H9 (cell line): ENCODE data around the gene KLHDC7B. TPM values are rescaled to one million over a fixed set of nuclear protein-coding genes. Genes with fewer than 3 reads are reported as not detected.

ENCODE experiments used
- DNase-seq: peaks from one replicate; pipeline ENCODE4 v3.0.0-alpha.2; 2017
- H2AFZ ChIP-seq: one replicate; pipeline ENCODE4 v1.6.1; 2013; ENCODE audit warnings: mild to moderate bottlenecking, low read length, control low read depth, moderate library complexity
- H2AK5ac ChIP-seq: 2 replicates; pipeline ENCODE4 v1.6.1; 2013; ENCODE audit warnings: low read length, control low read depth, mixed read lengths; ENCODE audit not compliant: insufficient read length
- H2BK120ac ChIP-seq: one replicate; pipeline ENCODE4 v1.6.1; 2013; ENCODE audit warnings: low read depth, mild to moderate bottlenecking, low read length, control low read depth, inconsistent platforms; ENCODE audit not compliant: poor library complexity, severe bottlenecking
- H2BK12ac ChIP-seq: 2 replicates; pipeline ENCODE4 v1.6.1; 2013; ENCODE audit warnings: low read length, control low read depth, mixed read lengths, low read depth; ENCODE audit not compliant: insufficient read length
- H2BK15ac ChIP-seq: 2 replicates; pipeline ENCODE4 v1.6.1; 2013; ENCODE audit warnings: low read depth, low read length, control low read depth
- H2BK20ac ChIP-seq: one replicate; pipeline ENCODE4 v1.6.1; 2013; ENCODE audit warnings: low read depth, mild to moderate bottlenecking, low read length, control low read depth, inconsistent platforms; ENCODE audit not compliant: poor library complexity, severe bottlenecking
- H2BK5ac ChIP-seq: 2 replicates; pipeline ENCODE4 v1.6.1; 2013; ENCODE audit warnings: low read length, control low read depth, mixed read lengths; ENCODE audit not compliant: insufficient read length
- H3K14ac ChIP-seq: 2 replicates; pipeline ENCODE4 v1.6.1; 2013; ENCODE audit warnings: low read length, control low read depth; ENCODE audit not compliant: insufficient read depth
- H3K18ac ChIP-seq: 2 replicates; pipeline ENCODE4 v1.6.1; 2013; ENCODE audit warnings: low read depth, mild to moderate bottlenecking, mixed read lengths, low read length, control low read depth; ENCODE audit not compliant: insufficient read length
- H3K23ac ChIP-seq: 2 replicates; pipeline ENCODE4 v1.6.1; 2013; ENCODE audit warnings: low read length, control low read depth, mixed read lengths, low read depth; ENCODE audit not compliant: insufficient read length
- H3K23me2 ChIP-seq: 2 replicates; pipeline ENCODE4 v1.6.1; 2013; ENCODE audit warnings: low read depth, mild to moderate bottlenecking, mixed read lengths, low read length, control low read depth; ENCODE audit not compliant: insufficient read length, poor library complexity, severe bottlenecking
- H3K27ac ChIP-seq: 2 replicates; pipeline ENCODE4 v1.5.1; 2013; ENCODE audit warnings: low read length, control low read depth, mixed read lengths, low read depth; ENCODE audit not compliant: insufficient read length
- H3K27me3 ChIP-seq: 2 replicates; pipeline ENCODE4 v1.6.1; 2013; ENCODE audit warnings: low read length, control low read depth, inconsistent platforms; ENCODE audit not compliant: insufficient read depth
- H3K4ac ChIP-seq: 2 replicates; pipeline ENCODE4 v1.6.1; 2013; ENCODE audit warnings: low read depth, mild to moderate bottlenecking, control low read depth, inconsistent platforms, low read length, moderate library complexity
- H3K4me1 ChIP-seq: 2 replicates; pipeline ENCODE4 v1.6.1; 2013; ENCODE audit warnings: low read length, control low read depth, inconsistent platforms; ENCODE audit not compliant: insufficient read depth
- H3K4me2 ChIP-seq: 2 replicates; pipeline ENCODE4 v1.6.1; 2013; ENCODE audit warnings: low read length, control low read depth, mixed read lengths; ENCODE audit not compliant: insufficient read length, insufficient read depth
- H3K56ac ChIP-seq: 2 replicates; pipeline ENCODE4 v1.6.1; 2013; ENCODE audit warnings: low read depth, mild to moderate bottlenecking, mixed read lengths, low read length, control low read depth; ENCODE audit not compliant: insufficient read length
- H3K79me1 ChIP-seq: 2 replicates; pipeline ENCODE4 v1.6.1; 2013; ENCODE audit warnings: low read depth, mild to moderate bottlenecking, moderate library complexity, low read length, control low read depth, inconsistent platforms; ENCODE audit not compliant: insufficient read depth, poor library complexity, severe bottlenecking
- H3K79me2 ChIP-seq: 2 replicates; pipeline ENCODE4 v1.6.1; 2013; ENCODE audit warnings: low read length, control low read depth, inconsistent platforms; ENCODE audit not compliant: insufficient read depth
- H3K9ac ChIP-seq: 2 replicates; pipeline ENCODE4 v1.6.1; 2013; ENCODE audit warnings: low read length, control low read depth, mixed read lengths; ENCODE audit not compliant: insufficient read length; ENCODE audit errors: extremely low read depth
- H3K9me3 ChIP-seq: one replicate; pipeline ENCODE4 v1.6.1; 2013; ENCODE audit warnings: low read depth, low read length, inconsistent platforms; ENCODE audit not compliant: control insufficient read depth
- H3T11ph ChIP-seq: one replicate; pipeline ENCODE4 v1.6.1; 2013; ENCODE audit warnings: mild to moderate bottlenecking, low read length, control low read depth, inconsistent platforms
- H4K20me1 ChIP-seq: one replicate; pipeline ENCODE4 v1.6.1; 2013; ENCODE audit not compliant: control insufficient read depth, insufficient read length, insufficient read depth
- H4K5ac ChIP-seq: 2 replicates; pipeline ENCODE4 v1.6.1; 2013; ENCODE audit warnings: low read depth, mild to moderate bottlenecking, mixed read lengths, low read length, control low read depth; ENCODE audit not compliant: insufficient read length
- H4K8ac ChIP-seq: replicated peaks from 2 replicates; pipeline ENCODE4 v1.6.1; 2013; ENCODE audit warnings: low read length, control low read depth, mixed read lengths, low read depth; ENCODE audit not compliant: insufficient read length
- H4K91ac ChIP-seq: 2 replicates; pipeline ENCODE4 v1.6.1; 2013; ENCODE audit warnings: low read depth, mild to moderate bottlenecking, moderate library complexity, mixed read lengths, low read length, control low read depth; ENCODE audit not compliant: insufficient read length
- H3K27ac Mint-ChIP-seq, 3 experiments: 2 replicates in 2 of 3; 3 replicates in 1 of 3; pipeline ENCODE4 v1.8.0; 2020 to 2021; ENCODE audit warnings: mixed read lengths in 3 of 3, mild to moderate bottlenecking in 1 of 3, moderate library complexity in 1 of 3
- H3K27me3 Mint-ChIP-seq: 2 replicates; pipeline ENCODE4 v1.8.0; 2021; ENCODE audit warnings: low read depth, mild to moderate bottlenecking, moderate library complexity, mixed read lengths
- H3K36me3 Mint-ChIP-seq, 3 experiments: 2 replicates in 2 of 3; 3 replicates in 1 of 3; pipeline ENCODE4 v1.8.0; 2020 to 2021; ENCODE audit warnings: low read depth in 3 of 3, mixed read lengths in 3 of 3; ENCODE audit not compliant: insufficient read depth in 1 of 3
- H3K4me1 Mint-ChIP-seq, 2 experiments: 2 replicates each; pipeline ENCODE4 v1.8.0; 2020; ENCODE audit warnings: mixed read lengths in 2 of 2
- H3K4me3 Mint-ChIP-seq, 2 experiments: 2 replicates in 1 of 2; 3 replicates in 1 of 2; pipeline ENCODE4 v1.8.0; 2020 to 2021; ENCODE audit warnings: mild to moderate bottlenecking in 2 of 2, mixed read lengths in 2 of 2, moderate library complexity in 1 of 2
- H3K9me3 Mint-ChIP-seq, 2 experiments: 2 replicates in 1 of 2; 3 replicates in 1 of 2; pipeline ENCODE4 v1.8.0; 2020; ENCODE audit warnings: mild to moderate bottlenecking in 2 of 2, mixed read lengths in 2 of 2, moderate library complexity in 1 of 2
- CTCF ChIP-seq: fragments of 200-600 bp; sonication (generic); conservative IDR thresholded peaks from 3 replicates; pipeline ENCODE4 v1.8.0; 2021; ENCODE audit warnings: antibody characterized with exemption, mild to moderate bottlenecking
- WGBS: extraction: QIAGEN DNeasy Blood & Tissue Kit; methylation state at CpG from one replicate; pipeline ENCODE4 v1.1.7; 2013; ENCODE audit warnings: missing lambda C conversion rate, low lambda C conversion rate, mixed read lengths; ENCODE audit not compliant: insufficient read length; ENCODE audit errors: extremely low coverage; 5-methylcytosine and 5-hydroxymethylcytosine counted together
- total RNA-seq: library from RNA; stranded (reverse); gene quantifications from 2 replicates; pipeline ENCODE4 v1.2.1, GENCODE V29; 2021

Gene KLHDC7B
- total RNA-seq, 1 experiment from 2014 or later = not detected

GRCh38 chr22:50527921-50528681, 17.6 kb upstream of the KLHDC7B start:
- Histone ChIP-seq H2AFZ (no peak overlapping the region), H3K9ac (no peak overlapping the region), H3K79me2 (no peaks in the 10 kb centered on the region), H2BK120ac (no peak overlapping the region), H3K27me3 (peaks cover 37% of the 10 kb centered on the region; the same call in 1 of the 2 replicates), H4K5ac (no peak overlapping the region), H3K23me2 (peaks cover 21% of the 10 kb centered on the region), H4K20me1 (no peaks in the 10 kb centered on the region), H2BK15ac (no peak overlapping the region), H3K27ac (no peak overlapping the region), H3K56ac (no peak overlapping the region), H2BK12ac (no peak overlapping the region), H3K79me1 (no peaks in the 10 kb centered on the region), H3K4me2 (no peak overlapping the region), H4K91ac (no peak overlapping the region), H2BK5ac (no peak overlapping the region), H3T11ph (no peak overlapping the region), H3K23ac (no peak overlapping the region), H3K18ac (no peak overlapping the region), H4K8ac (no peak overlapping the region), H3K4ac (no peak overlapping the region), H2AK5ac (no peak overlapping the region), H3K4me1 (peaks cover 3% of the 10 kb centered on the region; the same call in 1 of the 2 replicates), H3K9me3 (no peaks in the 10 kb centered on the region), H3K14ac (no peak overlapping the region), H2BK20ac (no peak overlapping the region)
- Mint-ChIP-seq H3K9me3 (no peaks in the 10 kb centered on the region; a peak in 1 of 5 replicates), H3K4me3 (peak overlapping the region in 1 of 2 experiments; percentile 79; a peak in 2 of 5 replicates), H3K27me3 (peaks cover 60% of the 10 kb centered on the region), H3K4me1 (peaks cover 13 to 21% of the 10 kb centered on the region in 2 experiments), H3K27ac (no peak overlapping the region), H3K36me3 (peaks cover 2 to 11% (median 10%) of the 10 kb centered on the region in 3 experiments; a peak in 5 of 7 replicates)
- DNase-seq = no peak
- no CpG with 5 or more reads among the region's 18 CpGs for WGBS
- no peak for TF ChIP-seq CTCF
